HG03095 (cell line): ENCODE measurements around the gene YTHDC2.

Experiments
- ATAC-seq: cut with Tn5 transposase; IDR thresholded peaks from one replicate; pipeline ENCODE4 v1.9.1; 2021; ENCODE audit warnings: moderate library complexity; ENCODE audit not compliant: unreplicated experiment

The YTHDC2 gene

DNA sequence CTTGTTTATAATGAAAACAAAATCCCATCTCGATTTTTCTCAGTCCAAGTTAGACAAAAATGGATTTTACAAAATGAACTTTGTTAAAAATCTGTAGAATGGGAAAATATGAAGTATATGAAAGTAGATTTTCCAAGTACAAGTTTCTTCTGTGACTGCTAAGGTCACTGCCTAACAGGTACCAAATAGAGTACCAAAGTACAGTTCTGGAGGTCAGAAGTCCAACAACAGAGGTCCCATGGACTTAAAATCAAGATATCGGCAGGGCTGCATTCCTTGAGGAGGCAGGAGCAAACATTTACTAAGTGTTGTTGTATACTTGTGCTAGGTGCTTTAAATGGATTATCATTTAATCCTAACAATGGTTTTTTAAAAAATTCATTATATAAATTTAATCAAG is 5.9 kb downstream of the YTHDC2 start:
- no peak for ATAC-seq

DNA sequence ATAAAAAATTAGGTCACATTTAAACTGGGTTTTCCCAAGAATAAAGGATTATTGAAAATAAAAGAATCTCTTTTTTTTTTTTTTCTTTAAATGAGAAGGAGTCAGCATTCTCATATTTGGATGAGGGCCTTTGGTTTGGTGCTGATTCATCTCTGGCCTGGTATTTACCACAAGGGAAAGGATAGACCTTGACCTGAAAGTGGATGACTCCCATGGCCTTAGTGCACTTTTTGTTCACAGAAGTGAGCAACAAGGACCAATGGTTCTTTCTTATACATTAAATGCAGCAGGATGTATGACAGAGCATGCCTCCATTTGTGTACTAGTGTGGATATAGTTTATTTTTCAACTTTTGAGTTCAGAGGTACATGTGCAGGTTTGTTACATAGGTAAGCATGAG is 6.9 kb downstream of the YTHDC2 start:
- ATAC-seq: peak; percentile 61

DNA sequence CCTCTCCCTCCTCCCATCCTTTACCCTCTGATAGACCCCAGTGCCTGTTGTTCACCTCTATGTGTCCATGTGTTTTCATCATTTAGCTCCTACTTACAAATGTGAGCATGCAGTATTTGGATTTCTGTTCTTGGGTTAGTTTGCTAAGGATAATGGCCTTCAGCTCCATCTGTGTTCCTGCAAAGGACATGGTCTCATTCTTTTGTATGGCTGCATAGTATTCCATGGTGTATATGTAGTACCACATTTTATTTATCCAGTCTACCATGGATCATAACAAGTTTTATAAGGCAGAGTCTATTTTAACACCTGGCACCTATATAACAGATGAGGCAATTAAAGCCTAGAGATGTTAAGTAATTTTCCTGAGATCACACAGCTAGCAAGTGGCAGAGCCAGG is 7.4 kb downstream of the YTHDC2 start:
- ATAC-seq: no peak

DNA sequence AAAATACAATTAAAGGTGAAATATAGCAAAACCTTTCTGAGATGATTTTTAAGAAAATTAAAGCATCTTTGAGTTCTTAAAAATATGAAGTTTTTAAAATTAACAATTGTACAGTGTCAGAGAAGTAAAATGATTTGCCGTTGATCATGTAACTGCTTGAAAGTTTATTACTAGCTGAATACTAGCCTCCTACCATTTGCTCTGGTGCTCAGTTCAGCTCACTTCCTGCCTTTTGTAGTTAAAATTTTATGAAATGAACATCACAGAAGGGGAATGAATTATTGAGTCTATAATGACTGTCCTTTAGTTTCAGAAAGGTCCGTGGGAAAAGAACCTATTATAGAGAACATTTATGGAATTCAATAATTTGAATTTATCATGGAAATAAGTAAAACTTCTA is 9.7 kb downstream of the YTHDC2 start:
- ATAC-seq: no peak

DNA sequence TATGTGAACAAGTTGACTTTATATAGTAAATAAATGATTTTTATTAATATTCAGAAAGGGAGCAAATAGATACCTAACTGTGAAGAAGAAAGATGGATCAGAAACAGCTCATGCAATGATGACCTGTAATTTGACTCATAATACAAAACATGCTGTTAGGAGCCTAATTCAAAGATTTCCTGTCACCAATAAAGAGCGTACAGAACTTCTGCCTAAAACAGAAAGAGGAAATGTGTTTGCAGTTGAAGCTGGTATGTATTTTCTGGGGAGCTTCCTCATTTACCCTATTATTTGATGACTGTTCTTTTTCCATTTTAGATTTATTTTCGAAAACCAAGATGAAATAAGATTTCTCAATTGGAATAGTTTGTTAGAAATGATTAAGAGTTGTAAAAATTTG is 11.4 kb downstream of the YTHDC2 start:
- peak; percentile 62 for ATAC-seq

DNA sequence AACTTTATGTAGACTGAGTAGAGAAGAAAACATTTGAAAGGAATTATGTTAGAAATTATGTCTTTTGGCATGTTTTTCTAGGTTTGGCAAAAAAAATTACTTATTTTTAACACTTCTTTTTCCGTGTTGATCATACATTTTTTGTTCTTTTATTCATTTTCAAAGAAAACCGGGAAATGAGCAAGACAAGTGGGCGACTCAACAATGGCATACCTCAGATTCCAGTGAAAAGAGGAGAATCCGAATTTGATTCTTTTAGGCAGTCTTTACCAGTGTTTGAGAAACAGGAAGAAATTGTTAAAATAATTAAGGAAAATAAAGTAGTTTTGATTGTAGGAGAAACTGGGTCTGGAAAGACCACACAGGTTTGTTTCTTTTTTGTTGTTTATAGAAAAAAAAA is 12.9 kb downstream of the YTHDC2 start:
- no peak for ATAC-seq

DNA sequence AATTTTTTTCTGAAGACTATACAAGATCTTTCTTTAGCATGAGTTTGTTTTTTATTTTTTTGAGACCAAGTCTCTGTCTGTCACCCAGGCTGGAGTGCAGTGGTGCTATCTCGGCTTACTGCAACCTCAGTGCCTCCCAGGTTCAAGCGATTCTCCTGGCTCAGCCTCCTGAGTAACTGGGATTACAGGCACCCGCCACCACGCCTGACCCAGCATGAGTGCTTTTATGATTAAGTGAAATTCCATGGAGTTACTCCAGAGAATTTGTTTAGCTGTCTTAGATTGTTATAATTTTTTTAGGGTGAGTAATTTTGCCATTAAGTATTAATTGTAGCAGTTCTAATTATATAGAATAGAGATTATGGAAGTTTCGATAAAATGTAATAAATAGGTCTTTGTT is 14.3 kb downstream of the YTHDC2 start:
- no peak for ATAC-seq

DNA sequence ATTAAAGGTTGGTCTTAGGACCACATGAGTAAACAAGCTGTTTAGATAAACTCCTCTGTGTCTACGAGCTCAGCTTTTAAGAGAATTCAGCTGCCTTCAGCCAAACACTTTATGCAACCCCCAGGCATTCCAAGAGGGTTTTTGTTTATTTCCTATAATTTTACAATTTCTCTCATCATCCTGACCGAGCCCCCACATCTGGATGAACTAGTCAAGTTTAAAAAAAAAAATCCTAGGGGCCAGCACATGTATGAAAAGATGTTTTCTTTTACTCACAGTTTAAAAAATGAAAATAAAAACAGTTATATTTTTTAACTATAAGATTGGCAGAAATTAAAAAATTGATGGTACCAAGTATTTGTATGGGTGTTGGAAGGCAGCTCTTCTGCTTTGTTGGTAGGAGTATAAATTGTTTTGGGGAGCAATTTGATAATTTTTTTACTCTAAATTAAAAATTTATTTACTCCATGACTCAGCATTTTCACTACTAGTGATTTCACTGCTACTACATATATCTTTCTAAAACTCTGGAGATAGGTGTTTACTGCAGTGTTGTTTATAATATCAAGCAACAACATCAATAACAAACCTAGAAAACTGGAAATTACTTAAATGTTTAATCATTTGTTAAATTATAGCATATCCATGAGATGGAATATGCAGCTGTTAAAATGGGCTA is 18.1 kb downstream of the YTHDC2 start:
- ATAC-seq: no peak

DNA sequence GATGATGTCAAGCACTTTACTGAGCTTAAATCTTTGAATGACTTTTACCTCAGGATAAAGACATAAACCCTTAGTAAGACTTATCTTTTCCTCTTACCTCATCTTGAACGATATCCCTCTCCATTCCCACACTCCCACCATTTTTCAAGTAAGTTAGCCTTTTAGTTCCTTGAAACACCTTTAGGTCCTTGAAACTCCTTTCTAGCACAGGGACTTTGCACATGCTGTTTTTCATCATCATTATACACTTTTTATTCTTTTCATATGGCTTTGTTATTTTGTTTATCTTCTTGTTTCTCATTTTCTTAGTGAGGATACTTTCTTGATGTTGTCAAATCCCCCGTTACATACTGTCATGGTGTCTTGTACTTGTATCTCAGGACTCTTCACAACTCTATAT is 24.8 kb downstream of the YTHDC2 start:
- ATAC-seq: no peak

DNA sequence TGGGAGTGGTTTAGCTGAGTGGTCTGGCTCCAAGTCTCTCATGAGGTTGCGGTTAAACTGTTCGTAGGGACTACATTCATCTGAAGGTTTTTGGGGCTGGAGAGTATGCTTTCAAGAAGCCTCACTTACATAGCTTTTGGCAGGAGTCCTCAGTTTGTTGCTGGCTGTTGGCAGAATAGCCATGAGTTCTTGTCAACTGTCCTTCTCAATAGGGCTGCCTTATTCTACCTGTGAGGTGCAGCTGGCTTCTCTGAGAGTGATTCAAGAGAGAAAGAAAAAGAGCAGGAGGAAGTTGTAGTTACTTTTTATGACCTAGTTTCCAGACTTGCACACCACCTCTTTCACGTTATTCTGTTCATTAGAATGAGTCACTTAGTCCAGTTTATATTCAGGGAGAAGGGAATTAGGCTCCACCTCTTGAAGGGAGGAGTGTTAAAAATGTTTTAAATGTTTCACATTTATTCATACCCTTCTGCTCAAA is 33.2 kb downstream of the YTHDC2 start:
- no peak for ATAC-seq

DNA sequence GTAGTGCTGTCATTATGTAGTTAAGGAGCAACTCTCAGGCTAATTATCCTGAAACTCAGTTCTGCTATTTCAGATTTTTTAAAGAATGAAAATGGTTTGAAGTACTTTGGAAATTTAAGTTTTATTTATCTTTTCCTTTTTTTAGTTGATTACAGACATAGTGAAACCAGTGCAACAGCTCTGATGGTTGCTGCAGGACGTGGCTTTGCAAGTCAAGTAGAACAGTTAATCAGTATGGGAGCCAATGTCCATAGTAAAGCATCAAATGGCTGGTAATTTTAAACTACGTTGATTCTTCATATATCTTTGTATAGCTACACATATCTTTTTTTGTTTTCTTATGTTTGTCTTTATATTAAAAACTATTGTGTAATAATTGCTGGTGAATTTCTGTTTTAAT is 34.9 kb downstream of the YTHDC2 start:
- peak; percentile 47 for ATAC-seq

DNA sequence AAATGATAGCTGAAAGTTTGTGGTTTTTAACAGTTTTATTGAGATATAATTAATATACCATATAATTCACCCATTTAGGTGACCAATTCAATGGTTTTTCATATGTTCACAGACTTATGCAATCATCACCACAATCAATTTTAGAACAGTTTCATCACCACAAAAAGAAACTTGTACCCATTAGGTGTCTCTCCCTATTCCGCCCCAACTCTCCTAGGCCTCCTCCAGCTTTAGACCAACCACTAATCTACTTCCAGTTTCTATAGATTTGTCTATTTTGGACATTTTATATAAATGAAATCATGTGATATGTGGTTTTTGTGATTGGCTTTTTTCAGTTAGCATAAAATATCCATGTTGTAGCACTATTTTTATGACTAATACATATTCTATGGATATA is 38.6 kb downstream of the YTHDC2 start:
- no peak for ATAC-seq

DNA sequence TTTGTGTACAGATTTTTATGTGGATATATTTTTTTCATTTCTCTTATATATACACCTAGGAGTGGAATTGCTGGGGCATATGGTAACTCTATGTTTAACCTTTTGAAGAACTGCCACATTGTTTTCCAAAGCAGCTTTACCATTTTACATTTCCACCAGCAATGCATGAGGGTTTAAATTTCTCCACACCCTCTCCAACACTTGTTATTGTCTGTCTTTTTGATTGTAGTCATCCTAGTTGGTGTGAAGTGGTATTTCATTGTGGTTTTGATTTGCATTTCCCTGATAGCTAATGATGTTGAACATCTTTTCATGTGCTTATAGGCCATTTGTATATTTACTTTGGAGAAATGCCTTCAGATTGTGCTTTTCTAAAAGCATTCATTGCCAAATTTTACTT is 39.1 kb downstream of the YTHDC2 start:
- no peak for ATAC-seq

DNA sequence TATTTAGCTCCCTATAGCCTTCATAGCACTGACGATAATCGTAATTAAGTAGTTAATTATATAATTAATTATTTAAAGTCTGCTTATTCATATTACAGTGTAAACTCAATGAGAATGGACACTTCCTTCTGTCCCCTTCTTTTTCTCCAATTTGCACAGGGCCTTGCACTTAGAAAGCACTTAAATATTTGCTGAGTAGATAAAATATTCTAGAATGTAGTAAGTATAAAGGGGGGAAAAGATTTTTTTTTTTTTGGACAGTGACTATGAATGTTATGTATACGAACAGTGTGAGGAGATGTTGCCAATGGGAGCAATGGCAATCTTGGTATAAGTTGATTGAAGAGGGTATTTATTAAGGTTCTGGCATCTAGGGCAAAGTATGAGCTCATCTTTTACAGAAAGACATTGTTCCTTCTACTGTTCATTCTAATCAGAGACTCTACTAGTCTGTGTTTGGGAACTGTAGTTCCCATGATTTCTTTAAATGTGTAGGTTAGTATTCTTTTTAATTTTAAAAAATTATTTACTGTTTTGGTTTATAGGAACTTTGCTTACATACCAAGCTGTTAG is 49.4 kb downstream of the YTHDC2 start:
- no peak for ATAC-seq

DNA sequence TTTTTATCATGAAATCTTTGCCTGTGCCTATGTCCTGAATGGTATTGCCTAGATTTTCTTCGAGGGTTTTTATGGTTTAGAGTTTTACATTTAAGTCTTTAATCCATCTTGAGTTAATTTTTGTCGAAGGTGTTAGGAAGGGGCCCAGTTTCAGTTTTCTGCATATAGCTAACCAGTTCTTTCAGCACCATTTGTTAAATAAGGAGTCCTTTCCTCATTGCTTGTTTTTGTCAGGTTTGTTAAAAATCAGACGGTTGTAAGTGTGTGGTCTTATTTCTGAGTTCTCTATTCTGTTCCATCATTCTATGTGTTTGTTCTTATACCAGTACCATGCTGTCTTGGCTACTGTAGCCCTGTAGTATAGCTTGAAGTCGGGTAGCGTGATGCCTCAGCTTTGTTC is 55.9 kb downstream of the YTHDC2 start:
- no peak for ATAC-seq

DNA sequence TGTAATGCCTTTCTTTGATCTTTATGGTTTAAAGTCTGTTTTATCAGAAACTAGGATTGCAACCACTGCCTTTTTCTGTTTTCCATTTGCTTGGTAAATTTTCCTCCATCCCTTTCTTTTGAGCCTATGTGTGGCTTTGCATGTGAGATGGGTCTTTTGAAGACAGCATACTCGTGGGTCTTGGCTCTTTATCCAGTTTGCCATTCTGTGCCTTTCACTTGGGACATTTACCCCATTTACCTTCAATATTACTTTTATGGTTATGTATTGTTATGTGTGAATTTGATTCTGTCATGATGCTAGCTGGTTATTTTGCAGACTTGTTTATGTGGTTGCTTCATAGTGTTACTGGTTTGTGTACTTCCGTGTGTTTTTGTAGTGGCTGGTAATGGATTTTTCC is 59.2 kb downstream of the YTHDC2 start:
- ATAC-seq: no peak

DNA sequence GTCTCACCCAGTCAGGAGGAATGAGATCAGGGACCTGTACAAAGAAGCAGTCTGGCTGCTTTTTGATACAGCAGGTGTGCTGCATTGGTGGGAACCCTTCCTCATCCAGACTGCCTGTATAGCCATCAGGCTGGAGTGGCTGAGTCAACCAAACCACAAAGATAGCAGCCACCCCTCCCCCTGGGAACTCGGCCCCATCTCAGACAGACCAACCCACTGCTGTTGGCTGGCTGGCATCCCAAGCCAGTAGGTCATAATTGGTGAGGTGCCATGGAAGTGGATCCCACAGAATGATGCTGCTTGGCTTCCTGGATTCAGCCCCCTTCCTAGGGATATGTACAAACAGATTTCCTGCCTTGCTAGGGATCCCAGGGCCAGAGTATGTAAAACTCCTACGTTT is 60.9 kb downstream of the YTHDC2 start:
- no peak for ATAC-seq

DNA sequence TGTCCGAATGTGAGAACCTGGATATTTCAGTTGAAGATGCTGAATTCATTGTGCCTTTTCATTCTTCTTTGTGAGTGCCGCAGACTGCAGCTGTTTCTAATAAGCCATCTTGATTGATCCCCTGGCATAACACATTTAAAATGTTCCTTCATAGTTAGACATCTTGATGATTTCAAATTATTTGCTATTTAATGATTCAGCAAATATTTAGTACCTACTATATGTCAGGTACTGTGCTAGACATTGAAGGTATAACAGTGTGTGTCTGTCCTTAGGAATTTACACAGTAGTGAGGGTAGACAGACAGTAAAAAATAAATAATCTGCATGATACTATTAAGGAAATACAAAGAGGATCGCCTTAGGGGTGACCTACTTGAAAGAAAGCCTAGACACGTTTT is 61.6 kb downstream of the YTHDC2 start:
- ATAC-seq: no peak

DNA sequence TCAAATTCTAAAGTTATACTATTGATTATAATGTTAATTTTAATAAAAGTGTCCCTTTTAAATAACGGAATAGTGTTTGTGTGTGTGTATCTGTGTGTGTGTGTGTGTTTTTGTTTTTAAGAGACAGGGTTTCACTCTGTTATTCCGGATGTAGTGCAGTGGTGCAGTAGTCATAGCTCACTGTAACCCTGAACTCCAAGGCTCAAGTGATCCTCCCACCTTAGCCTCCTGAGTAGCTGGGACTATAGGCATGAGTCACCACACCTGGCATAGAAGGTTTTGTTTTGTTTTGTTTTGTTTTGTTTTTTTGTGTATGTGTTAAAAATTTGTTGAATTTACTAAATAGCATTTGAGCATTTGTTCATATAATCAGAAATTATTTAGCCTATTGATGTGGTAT is 64.6 kb downstream of the YTHDC2 start:
- ATAC-seq: no peak

DNA sequence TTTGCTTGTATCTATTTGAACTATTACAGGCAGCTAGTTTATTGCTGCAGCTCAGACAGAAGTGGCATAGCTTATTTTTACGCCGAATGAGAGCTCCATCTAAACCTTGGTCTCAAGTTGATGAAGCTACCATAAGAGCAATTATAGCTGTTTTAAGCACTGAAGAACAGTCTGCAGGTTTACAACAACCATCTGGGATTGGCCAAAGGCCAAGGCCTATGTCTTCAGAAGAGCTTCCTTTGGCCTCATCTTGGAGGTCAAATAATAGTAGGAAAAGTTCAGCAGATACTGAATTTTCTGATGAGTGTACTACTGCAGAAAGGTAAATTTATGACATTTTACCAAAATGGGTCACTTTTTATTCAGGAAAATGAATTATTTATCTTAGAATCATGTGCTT is 67.9 kb downstream of the YTHDC2 start:
- ATAC-seq: no peak

DNA sequence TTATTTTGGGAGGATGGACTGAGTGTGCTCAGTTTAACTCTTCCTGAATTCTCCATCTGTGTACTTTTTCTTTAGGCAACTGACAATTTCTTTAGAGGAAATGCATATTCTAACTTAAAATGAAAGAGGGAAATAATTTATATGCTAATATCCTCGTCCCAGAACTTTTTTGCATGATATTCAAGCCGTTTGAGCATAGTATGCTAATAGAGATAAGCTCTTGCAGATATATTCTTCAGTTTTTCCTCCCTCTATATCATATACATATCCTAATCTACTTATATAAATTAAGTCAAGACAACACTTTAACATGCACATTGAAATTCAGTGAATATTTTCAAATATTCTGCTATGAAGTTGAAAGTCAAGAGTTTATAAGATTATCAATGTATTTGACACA is 84.7 kb downstream of the YTHDC2 start:
- ATAC-seq: no peak

DNA sequence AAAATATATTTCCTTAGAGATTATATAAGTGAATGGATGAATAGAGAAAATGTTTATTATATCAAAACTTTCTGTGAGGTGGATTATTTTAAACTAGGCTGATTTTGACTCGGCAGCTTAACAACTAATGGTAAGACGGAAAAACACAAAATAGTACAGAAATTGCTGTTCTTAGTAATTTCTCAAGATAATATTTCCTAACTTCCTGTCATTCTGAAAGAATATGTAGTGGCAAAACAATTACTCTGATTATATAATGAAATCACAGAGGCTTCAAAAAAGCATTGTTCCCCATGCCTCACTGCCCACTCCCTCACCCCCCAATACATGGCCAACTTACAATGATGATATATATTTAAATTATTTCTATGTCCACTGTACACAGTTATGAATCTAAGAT is 85.4 kb downstream of the YTHDC2 start:
- no peak for ATAC-seq

DNA sequence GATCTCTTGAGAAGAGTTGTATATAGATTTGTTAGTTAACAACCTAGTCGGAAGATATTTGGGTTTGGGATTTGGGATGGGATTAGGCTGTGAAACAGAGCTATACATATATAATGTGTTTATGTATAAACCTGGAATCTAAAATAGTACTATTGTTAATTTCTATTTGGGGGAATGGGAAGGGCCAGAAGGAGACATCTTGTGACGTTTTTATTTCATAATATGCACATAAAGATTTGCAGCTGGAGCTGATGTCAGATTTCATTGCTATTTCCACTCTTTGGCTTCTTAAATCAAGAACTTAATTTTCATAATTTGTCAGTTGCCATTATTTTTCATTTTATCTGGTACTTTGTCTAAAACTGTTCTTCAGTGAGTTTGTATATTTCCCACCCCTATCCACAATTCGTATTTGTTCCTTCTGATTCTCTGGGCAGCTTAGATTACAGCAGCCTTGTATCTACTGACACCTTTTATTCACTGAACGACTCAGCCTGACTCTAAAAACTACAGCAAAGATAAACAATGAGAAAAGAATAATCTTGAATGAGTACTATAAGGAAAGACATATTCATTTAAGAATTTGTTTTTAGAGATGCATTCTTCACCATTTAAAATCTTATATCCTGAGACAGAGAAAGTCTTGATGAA is 86.9 kb downstream of the YTHDC2 start:
- ATAC-seq: no peak
